HG03280 (cell line): ENCODE data around the gene RPL22.

Source experiments
- ATAC-seq: cut with Tn5 transposase; IDR thresholded peaks from one replicate; pipeline ENCODE4 v1.9.1; 2021; ENCODE audit warnings: mild to moderate bottlenecking, moderate library complexity; ENCODE audit not compliant: unreplicated experiment

Gene RPL22

GRCh38 chr1:6175411-6175828, 24.0 kb downstream of the RPL22 start:
- no peak for ATAC-seq

- ATAC-seq: no peak
Measured at GRCh38 chr1:6174621-6175410, 24.6 kb downstream of the RPL22 start.

GRCh38 chr1:6172549-6172948, 26.8 kb downstream of the RPL22 start:
- no peak for ATAC-seq

- no peak for ATAC-seq
Measured at GRCh38 chr1:6171548-6172124, 27.8 kb downstream of the RPL22 start.

GRCh38 chr1:6170742-6171201, 28.6 kb downstream of the RPL22 start:
- no peak for ATAC-seq

- no peak for ATAC-seq
Measured at GRCh38 chr1:6170116-6170741, 29.2 kb downstream of the RPL22 start.

- no peak for ATAC-seq
Measured at GRCh38 chr1:6168947-6169586, 30.3 kb downstream of the RPL22 start.

GRCh38 chr1:6167391-6168303, 31.7 kb downstream of the RPL22 start:
- ATAC-seq: no peak

GRCh38 chr1:6166655-6167390, 32.6 kb downstream of the RPL22 start:
- ATAC-seq: no peak

- no peak for ATAC-seq
Measured at GRCh38 chr1:6166221-6166620, 33.2 kb downstream of the RPL22 start.

GRCh38 chr1:6165441-6165985, 33.9 kb downstream of the RPL22 start:
- ATAC-seq: no peak

GRCh38 chr1:6165027-6165426, 34.4 kb downstream of the RPL22 start:
- no peak for ATAC-seq

- no peak for ATAC-seq
Measured at GRCh38 chr1:6163973-6164617, 35.3 kb downstream of the RPL22 start.

GRCh38 chr1:6163191-6163972, 36.0 kb downstream of the RPL22 start:
- ATAC-seq: no peak

GRCh38 chr1:6162773-6163172, 36.6 kb downstream of the RPL22 start:
- no peak for ATAC-seq

GRCh38 chr1:6162341-6162740, 37.1 kb downstream of the RPL22 start:
- ATAC-seq: no peak

GRCh38 chr1:6158181-6158580, 41.2 kb downstream of the RPL22 start:
- no peak for ATAC-seq

GRCh38 chr1:6157528-6158174, 41.7 kb downstream of the RPL22 start:
- no peak for ATAC-seq
